GM12873 (cell line): ENCODE measurements around the gene TMEM163.

ENCODE experiments used
- CTCF ChIP-seq: IDR thresholded peaks from 2 replicates; pipeline ENCODE4 v1.5.1; 2012; ENCODE audit warnings: low read depth, mild to moderate bottlenecking, moderate library complexity, low read length, control low read depth; ENCODE audit not compliant: insufficient read depth; ENCODE audit errors: missing control alignments

TMEM163 gene

GRCh38 chr2:134639265-134639664, 79.5 kb downstream of the TMEM163 start:
- TF ChIP-seq CTCF, result no peak

GRCh38 chr2:134636714-134637113, 82.1 kb downstream of the TMEM163 start:
- TF ChIP-seq CTCF, result no peak

- no peak for TF ChIP-seq CTCF
Measured at GRCh38 chr2:134634054-134634753, 84.6 kb downstream of the TMEM163 start.

GRCh38 chr2:134630504-134631159, 88.2 kb downstream of the TMEM163 start:
- TF ChIP-seq CTCF, result no peak

- no peak for TF ChIP-seq CTCF
Measured at GRCh38 chr2:134628453-134628852, 90.3 kb downstream of the TMEM163 start.

GRCh38 chr2:134626781-134627180, 92.0 kb downstream of the TMEM163 start:
- no peak for TF ChIP-seq CTCF

- TF ChIP-seq CTCF, result no peak
Measured at GRCh38 chr2:134625311-134625710, 93.5 kb downstream of the TMEM163 start.
